Activated CD4-positive, alpha-beta T cell treated with anti-CD3 and anti-CD28 coated beads, Interleukin-10, Interleukin-2, amounts not matched to agents 100 ng/mL and 50 ng/mL, durations not matched to agents 16 hours and 8 hours (primary cell): ENCODE data around the gene GTPBP1.

ENCODE experiments used
- DNase-seq: peaks from one replicate; pipeline ENCODE4 v3.0.0-alpha.2; 2020

The GTPBP1 gene

DNA sequence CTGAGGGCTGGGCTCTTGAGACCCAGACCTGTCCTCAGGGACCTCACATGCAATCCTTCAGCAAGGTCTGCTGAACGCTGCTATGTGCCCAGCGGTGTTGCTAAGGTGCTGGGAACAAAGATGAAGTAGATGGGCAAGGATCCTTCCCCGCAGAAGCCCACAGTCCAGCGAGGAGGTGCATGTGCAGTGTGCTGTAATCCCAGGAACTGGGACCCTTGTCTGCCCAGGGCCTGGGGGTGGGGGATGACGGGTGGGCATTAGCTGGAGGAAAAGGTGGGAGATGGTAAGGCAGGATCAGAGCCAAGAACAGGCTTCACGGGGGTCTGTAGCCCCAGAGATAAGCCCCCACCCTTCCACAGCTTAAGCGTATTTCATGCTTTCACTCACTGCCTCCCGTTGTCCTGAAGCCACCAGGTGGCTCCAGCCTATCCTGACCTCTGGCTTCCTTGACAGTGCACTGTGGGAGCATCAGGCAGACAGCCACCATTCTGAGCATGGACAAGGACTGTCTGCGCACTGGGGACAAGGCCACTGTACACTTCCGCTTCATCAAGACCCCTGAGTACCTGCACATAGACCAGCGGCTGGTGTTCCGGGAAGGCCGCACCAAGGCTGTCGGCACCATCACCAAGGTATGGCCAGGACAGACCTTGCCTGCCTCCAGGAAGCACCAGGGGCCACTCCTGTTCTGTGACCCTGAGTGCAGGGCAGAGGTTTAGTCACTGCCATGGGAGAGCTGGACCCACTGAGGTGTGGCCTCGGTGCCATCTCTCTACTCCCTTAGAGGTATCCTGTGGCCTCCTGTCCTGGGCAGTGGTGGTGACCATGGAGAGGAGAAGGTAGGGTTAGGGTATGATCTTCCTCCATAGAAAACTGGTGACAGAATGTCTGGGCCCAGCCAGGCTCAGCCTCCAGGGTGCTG is 22.0 kb downstream of the GTPBP1 start:
- DNase-seq, result no peak

GRCh38 chr22:38728871-38729796 is 23.4 kb downstream of the GTPBP1 start:
- no peak for DNase-seq

DNA sequence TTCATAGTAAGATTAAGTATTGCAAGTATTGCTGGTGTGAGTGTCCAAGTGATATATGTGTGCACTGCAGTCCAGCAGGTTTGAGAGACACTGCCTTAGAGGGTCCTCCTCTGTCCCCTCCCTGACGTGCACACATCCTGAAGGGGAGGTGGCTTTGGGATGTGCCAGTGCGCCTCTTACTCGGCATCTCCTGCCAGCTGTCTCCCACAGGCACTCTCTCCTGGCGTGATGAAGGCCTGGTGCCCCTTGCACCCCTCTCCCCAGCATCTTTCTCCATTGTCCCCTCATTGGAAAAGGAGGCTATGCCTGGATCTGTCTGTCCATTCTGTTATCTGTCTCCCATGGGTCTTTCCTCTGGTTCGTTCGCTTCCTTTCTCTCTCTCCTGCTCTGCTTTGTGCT is 24.2 kb downstream of the GTPBP1 start:
- no peak for DNase-seq

- DNase-seq, result no peak
These were observed 24.7 kb downstream of the GTPBP1 start for GRCh38 chr22:38730411-38730871.

DNA sequence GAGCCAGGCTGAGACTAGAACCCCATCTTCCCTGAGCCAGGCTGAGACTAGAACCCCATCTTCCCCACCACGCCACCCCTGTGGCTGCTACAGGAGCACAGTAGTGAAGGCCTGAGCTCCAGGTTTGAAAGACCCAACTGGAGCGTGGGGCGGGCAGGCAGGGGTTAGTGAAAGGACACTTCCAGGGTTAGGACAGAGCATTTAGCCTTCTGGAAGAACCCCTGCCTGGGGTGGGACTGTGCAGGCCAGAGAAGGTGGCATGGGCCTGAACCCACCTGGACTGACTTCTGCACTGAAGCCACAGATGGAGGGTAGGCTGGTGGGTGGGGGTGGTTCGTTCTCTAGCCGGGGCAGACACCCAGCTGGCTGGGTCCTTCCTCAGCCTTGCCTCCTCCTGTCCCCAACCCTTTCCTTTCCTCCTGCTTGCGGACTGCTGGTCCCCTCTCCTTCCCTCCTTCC is 26.0 kb downstream of the GTPBP1 start:
- DNase-seq, result no peak

DNA sequence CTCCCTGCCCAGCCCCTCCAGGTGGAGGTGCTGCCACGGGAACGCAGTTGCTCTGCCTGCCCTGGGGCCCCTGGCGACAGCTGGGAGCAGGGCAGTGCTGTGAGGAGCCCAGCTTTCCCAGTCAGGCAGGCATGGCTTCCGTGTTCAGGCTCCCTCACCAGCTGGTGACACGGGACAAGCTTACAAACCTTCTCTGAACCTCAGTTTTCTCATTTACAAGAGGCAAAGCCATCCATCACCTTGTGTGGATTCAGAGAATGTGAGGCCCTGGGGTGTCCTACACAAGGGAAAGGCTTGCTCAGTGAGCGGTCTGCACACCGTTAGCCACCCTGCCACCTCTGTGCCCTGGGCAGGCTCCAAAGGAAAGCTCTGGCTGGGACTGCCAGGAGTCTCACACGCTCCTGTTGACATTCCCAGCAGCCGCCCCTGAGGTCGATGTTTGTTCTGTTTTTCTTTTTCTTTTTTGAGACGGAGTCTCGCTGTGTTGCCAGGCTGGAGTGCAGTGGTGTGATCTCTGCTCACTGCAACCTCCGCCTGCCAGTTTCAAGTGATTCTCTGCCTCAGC is 26.6 kb downstream of the GTPBP1 start:
- no peak for DNase-seq

DNA sequence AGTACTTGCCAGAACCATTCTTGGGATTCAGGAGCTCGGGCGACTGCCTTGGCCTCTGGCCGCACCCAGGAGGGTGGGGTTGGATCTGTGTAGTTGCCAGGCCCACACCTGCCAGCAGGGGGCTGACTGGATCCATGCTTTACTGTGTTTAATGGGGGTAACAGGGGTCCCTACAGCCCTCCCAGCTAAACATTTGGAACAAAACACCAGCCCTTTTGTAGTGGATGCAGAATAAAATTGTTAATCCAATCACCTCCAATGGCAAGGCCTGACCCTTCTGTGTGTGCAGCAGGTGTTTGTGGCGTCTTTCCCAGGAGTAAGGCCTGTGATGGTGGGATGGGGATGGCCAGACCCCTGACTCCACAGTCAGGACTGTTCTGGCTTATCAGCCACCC is 27.6 kb downstream of the GTPBP1 start:
- DNase-seq, result peak; percentile 57

DNA sequence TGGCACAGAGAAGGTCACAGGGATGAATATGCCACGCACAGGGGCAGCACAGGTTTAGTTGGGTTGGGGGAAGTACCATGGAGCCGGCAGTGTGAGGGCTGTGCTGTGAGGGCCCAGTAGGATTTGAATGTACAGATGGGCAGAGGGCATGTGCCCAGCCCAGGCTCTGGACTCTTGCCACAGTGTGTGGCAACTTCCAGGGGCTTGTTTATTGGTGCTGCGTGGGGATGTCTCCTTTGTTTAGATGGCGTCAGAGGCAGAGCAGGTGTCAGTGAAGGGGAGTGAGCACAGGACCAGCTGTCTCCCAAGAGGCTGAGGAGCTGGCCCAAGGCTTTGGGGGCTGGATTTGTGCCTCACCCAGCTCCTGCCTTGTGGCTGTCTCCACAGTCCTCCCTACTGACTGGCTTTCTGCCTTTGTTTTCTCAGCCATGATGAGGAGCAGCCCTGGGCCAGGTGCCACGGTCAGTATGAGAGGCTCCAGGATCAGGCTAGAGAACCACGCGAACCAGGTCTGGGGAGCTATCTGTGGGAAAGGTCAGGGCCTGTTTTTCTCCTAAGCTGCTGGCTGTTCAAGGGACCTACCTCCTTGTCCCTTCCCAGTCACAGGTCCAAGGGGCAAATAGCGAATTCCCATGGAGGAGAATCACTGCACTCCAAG is 28.1 kb downstream of the GTPBP1 start:
- DNase-seq, result no peak

- DNase-seq, result no peak
These were observed 28.8 kb downstream of the GTPBP1 start for GRCh38 chr22:38734421-38735100.

GRCh38 chr22:38735126-38735464 is 29.4 kb downstream of the GTPBP1 start:
- no peak for DNase-seq

GRCh38 chr22:38735465-38736256 is 29.9 kb downstream of the GTPBP1 start:
- no peak for DNase-seq

DNA sequence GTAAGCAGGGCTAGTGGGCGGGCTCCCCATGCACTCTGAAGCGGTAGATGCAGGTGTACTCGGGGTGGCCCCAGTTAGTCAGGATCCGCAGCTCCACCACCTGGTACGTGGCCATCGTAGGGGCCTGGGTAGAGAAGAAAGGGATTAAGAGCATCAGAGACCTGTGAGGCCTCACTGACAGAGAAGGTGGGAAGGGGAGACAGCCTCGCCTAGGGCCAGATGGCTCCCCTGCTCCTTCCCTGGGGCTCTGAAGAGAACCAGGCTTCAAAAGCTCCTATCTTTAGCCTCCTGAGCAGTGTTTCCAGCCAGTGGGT is 30.5 kb downstream of the GTPBP1 start:
- DNase-seq, result no peak

- DNase-seq, result no peak
These were observed 31.7 kb downstream of the GTPBP1 start for GRCh38 chr22:38737302-38738060.

DNA sequence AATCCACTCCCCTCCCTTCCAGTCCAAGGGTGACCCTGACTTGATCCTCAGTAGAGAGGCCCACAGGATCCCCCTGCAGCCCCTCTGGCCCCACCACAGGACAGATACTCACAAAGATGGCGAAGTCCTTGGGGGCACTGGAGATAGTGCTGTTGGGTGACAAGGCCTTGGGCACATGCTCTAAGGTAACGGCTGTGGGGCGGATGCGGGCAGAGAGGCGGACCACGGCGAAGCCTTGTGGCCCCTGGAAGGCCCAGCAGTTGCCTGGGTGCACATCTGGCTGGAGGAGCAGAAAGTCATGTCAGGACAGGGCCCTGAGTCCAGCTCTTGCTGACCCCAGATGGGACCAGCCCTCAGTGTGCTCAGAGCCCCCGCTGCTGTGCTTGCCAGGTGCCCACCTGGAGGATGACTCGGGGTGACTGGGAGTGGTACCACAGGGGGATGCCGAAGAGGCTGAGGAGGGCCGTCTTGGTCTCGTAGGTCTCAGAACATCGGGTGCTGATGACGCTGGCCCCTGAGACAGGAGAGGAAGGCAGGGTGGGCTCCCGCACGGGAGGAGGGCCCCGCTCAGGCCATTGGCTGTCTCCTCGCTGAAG is 32.8 kb downstream of the GTPBP1 start:
- no peak for DNase-seq

DNA sequence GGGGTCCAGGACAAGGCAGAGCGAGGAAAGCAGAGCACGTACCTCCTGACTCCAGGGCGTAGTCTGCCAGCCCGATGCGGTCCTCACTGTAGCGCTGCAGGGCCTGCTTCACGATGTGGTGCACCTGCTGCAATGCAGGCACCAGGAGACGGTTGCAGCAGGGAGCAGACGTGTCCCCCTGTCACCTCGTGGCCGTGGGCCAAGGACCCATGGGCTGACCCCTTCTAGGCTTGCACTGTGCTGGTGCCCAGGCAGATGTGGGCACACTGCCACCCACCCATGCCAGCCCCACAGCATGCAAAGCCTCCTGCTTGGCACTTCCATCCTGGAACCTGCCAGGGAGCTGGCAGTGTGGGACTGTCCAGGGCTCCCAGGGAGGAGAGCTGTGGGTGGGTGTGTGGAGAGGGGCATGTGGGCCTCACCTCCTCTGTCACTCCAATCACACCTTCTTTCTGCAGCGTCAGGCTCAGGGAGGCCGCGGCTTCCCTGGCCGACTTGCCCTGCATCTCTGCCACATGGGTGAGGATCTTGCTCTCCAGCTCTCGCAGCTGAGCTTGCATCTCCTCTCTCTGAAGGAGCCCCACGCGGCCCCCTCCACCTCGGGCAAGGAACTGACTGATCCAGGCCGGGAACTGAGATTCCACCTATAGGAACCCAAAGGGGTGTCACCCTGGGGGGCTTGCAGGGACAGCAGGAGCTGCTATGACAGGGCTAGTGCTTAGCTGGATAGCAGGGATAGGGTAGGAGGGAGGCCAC is 33.7 kb downstream of the GTPBP1 start:
- DNase-seq, result no peak

DNA sequence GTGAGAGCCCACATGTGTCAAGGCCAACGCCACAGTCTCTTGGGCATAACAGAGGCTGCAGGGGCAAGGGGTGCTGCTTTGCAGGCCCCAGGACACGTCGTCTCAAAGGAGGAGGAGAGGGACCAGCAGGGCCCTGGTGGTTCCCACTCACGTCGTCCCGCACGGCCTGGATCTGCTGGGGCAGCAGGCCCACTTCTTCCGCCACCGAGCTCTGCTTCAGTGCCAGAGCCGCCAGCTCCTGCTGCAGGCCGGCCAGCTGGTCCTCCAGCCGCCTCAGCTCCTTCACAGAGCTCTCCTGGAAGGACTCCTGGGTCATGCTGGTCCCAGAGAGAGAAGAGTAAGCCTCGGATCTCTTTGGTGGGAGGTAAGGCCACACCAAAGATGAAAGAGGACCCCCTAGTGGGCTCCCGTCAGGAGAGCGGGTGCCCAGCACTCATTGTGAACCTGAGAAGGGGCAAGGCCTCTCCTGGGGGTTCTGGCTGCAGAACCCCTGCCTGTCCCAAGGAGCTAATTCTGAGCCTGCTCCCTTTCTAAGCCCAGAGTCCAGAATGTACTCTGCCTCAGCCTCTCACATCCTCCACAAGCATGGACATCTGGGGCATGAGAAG is 34.5 kb downstream of the GTPBP1 start:
- no peak for DNase-seq

DNA sequence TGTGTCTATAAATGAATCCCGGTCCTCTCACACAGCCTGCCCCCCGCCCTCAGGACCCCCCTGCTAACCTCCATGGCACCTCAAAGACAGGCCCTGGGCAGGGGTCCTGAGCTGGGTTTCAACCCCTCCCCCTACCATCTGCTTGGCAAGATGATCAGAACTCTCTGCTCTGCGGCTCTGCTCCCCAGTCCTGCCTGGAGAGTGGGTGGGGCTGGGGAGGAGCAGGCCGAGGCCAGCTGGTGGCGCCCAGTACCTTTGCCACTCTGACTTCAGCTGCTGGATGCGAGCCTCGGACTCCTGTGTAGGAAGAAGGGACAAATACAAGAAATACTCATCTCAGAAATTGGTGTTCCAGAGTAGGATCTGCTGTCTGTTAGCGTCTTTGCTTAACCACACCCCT is 35.0 kb downstream of the GTPBP1 start:
- no peak for DNase-seq

- no peak for DNase-seq
These were observed 35.4 kb downstream of the GTPBP1 start for GRCh38 chr22:38741166-38741565.

- DNase-seq, result no peak
These were observed 35.8 kb downstream of the GTPBP1 start for GRCh38 chr22:38741576-38741975.
